ENCODE measurements around the gene SNX33. TPM values are rescaled to one million over a fixed set of nuclear protein-coding genes. Genes with fewer than 3 reads are reported as not detected.
"Not testable (repeated sequence)": the region's sequence is repeated elsewhere in the genome, so short reads cannot be mapped to it uniquely, and the experiment has no call there.

SNX33 gene
- total and polyA plus RNA-seq, 3 donors from 2014 or later: 8.3 to 11.5 (median 10.5) TPM

GRCh38 chr15:75675579-75676404, 28.1 kb downstream of the SNX33 start:
- Histone ChIP-seq H3K27ac (no peak overlapping the region), H3K9me3 (no peaks in the 10 kb centered on the region), H3K4me1 (peaks cover 27% of the 10 kb centered on the region), H3K4me3 (no peak overlapping the region), H3K27me3 (no peaks in the 10 kb centered on the region), H3K36me3 (ENCODE audit: low read depth, missing control alignments) (no peaks in the 10 kb centered on the region)
- intact Hi-C loops (cut with DNase I; ENCODE audit: low total_unique reads): no loop called here
- DNase-seq: no peak
- 79 to 97% methylated on average over 7 to 30 of the region's 41 CpGs for WGBS, 2 donors
- TF ChIP-seq POLR2A (IDR thresholded peaks at IDR 0.05): no peak
- TF ChIP-seq, protein P1, sequence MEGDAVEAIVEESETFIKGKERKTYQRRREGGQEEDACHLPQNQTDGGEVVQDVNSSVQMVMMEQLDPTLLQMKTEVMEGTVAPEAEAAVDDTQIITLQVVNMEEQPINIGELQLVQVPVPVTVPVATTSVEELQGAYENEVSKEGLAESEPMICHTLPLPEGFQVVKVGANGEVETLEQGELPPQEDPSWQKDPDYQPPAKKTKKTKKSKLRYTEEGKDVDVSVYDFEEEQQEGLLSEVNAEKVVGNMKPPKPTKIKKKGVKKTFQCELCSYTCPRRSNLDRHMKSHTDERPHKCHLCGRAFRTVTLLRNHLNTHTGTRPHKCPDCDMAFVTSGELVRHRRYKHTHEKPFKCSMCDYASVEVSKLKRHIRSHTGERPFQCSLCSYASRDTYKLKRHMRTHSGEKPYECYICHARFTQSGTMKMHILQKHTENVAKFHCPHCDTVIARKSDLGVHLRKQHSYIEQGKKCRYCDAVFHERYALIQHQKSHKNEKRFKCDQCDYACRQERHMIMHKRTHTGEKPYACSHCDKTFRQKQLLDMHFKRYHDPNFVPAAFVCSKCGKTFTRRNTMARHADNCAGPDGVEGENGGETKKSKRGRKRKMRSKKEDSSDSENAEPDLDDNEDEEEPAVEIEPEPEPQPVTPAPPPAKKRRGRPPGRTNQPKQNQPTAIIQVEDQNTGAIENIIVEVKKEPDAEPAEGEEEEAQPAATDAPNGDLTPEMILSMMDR (IDR thresholded peaks at IDR 0.05): no peak

- no peak overlapping the region for H3K4me3 ChIP-seq
- H3K36me3 ChIP-seq (ENCODE audit: low read depth, missing control alignments): no peaks in the 10 kb centered on the region
- no peak for DNase-seq
- no peaks in the 10 kb centered on the region for H3K9me3 ChIP-seq
- no peak overlapping the region for H3K27ac ChIP-seq
- peaks cover 27% of the 10 kb centered on the region for H3K4me1 ChIP-seq
- 81% methylated on average over 14 to 30 of the region's 30 CpGs for WGBS, 2 donors
- intact Hi-C loops (cut with DNase I; ENCODE audit: low total_unique reads): no loop called here
- TF ChIP-seq, protein P1 (IDR thresholded peaks at IDR 0.05): no peak
- no peak for TF ChIP-seq POLR2A (IDR thresholded peaks at IDR 0.05)
- H3K27me3 ChIP-seq: no peaks in the 10 kb centered on the region
Observed at GRCh38 chr15:75676688-75677464, 29.2 kb downstream of the SNX33 start.

DNA sequence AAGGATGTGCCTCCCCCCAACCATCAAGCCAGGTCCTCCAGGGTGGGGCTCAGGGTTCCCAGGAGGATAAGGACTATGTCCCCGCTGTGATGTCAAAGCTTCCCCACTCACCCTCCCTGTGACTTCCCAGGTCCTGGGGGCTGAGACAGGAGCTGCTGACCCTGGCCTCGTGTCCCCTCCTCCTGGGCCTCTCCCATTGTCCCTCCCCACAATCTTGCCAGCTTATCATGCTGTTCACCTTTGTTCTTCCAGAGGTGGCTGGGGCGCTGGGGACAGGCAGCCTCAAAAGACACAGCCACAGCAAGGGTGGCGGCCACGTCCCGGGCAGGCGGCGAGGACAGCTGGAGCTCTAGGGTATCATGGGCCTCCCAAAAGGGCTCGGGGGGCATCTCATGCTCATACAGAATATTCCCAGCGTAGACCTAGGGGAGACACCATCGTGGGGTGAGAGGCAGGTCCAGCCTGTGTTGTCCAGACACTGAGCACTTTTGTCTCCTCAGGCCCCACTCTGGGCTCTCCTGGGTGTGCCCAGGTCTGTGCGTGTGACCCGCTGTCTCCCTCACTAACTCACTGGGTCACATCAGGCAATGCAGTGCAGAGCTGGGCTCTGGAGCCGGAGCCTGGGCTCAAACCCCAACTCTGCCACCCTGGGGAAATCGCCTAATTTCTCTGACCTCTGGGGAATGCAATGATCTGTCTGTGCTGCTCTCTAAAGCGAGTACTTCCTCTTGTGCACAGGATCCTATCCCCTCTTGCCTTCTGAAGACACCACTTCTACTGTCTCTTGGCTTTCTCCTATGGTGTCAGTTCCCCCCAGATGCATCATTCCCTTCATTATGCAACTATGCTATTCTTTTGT, 30.0 kb downstream of the SNX33 start:
- DNase-seq: no peak
- intact Hi-C loops (cut with DNase I; ENCODE audit: low total_unique reads): no loop called here
- Histone ChIP-seq H3K9me3 (no peaks in the 10 kb centered on the region), H3K4me3 (no peak overlapping the region), H3K27ac (no peak overlapping the region), H3K36me3 (ENCODE audit: low read depth, missing control alignments) (no peaks in the 10 kb centered on the region), H3K4me1 (peaks cover 21% of the 10 kb centered on the region), H3K27me3 (no peaks in the 10 kb centered on the region)
- TF ChIP-seq POLR2A (IDR thresholded peaks at IDR 0.05): no peak
- TF ChIP-seq, protein P1 (IDR thresholded peaks at IDR 0.05): no peak
- 72 to 86% methylated on average over 6 to 16 of the region's 16 CpGs for WGBS, 2 donors

GRCh38 chr15:75678324-75678690, 30.6 kb downstream of the SNX33 start:
- H3K36me3 ChIP-seq (ENCODE audit: low read depth, missing control alignments); DNase-seq; H3K9me3 ChIP-seq; H3K27ac ChIP-seq; intact Hi-C loops (cut with DNase I; ENCODE audit: low total_unique reads); H3K27me3 ChIP-seq; H3K4me3 ChIP-seq: not testable (repeated sequence)
- peaks cover 14% of the 10 kb centered on the region for H3K4me1 ChIP-seq
- WGBS, 2 donors: 97% methylated on average over 6 of the region's 6 CpGs
